ENCODE results near the gene SLC5A4.

The SLC5A4 gene

DNA sequence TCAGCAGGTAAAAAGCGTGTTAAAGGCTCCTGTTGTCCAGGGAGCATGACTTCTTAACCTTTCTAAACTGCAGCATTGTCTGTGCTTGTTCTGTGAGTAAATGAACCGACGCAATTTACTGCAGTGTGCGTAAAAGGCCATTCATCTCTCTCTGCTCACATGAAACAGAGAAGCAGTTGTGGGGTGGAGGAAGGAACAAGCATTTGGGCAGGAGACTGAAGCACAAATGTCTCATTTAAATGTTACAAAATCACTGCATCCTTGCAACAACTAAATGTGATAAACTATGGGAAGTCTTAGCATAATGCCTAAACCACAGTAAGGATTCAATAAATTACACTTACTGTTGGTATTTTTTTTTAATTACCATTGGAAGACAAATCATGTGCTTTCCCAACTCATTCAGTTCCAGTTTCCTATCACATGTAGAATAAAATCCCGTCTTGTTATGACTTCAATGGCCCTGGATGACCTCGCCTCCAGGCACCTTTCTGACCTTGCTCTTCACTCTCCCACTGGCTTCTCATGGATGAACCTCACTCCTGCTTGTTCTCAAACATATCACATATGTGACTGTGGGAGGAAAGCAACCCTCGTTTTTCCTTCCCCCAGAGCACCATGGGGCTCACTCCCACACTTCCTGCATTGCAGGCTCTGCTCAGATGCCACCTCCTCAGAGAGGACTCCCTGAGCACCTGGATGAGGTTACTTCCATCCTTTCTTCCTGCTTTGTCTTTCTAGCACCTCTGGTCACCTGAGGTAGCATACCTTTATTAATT is 28.6 kb downstream of the SLC5A4 start:
- DNase-seq = no peak

DNA sequence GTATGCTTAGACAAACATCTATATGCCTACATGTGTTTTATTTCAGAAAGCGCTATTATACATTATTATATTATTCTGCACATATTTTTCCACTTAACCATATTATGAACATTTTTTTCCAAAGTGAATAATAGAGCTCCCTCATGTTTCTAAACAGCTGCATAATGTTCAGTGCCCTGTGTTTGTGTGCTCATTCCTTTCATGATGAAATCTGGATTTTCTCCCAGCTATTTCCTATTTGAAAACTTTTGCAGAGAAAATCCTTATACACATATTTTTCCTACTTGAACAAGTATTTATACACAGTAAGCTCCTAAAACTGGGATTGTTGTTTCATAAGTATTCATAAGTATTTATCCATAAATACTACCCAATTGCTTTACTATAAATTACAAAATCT is 32.2 kb downstream of the SLC5A4 start:
- no peak for DNase-seq

DNA sequence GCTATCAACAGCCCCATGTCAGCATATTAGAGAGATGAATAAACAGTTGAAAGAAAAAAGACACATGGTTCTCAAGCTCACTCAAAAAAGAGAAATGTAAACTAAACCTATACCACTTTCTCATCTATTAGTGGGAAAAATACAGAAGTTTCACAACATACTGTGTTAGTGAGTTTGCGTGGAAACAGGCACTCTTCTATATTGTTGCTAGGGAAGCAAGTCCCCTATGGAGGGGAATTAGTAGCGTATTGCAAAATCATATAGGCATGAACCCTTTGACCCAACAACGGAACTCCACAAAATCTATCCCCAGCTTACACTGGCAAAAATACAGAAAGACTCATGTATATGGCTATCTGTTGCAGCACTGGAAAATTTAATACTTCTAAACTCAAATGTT is 36.1 kb downstream of the SLC5A4 start:
- no peak for DNase-seq

DNA sequence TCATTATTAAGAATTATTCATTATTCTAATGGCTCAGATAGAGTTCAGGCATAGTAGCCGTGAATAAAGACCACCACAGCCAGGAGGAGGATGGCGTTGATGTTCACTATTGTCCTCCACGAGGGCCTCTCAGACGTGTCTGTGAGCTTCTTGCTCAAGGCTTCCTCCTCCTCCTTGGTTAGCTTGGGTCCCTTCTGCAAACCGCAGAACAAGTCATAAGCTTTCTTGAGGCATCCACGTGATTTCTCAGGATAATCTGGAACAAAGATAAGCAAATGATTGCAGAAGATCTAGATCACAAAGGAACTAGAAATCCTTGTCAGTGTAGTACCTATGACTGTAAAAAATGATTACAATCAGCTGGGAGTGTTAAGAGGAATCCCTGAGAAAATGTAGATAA is 36.7 kb downstream of the SLC5A4 start:
- DNase-seq = no peak

GRCh38 chr22:32217465-32217864 is 37.7 kb downstream of the SLC5A4 start:
- DNase-seq = no peak

- DNase-seq = no peak
Measured at GRCh38 chr22:32216911-32217310, 38.2 kb downstream of the SLC5A4 start.

- DNase-seq = no peak
Measured at GRCh38 chr22:32211011-32211410, 44.1 kb downstream of the SLC5A4 start.

GRCh38 chr22:32208681-32209080 is 46.5 kb downstream of the SLC5A4 start:
- no peak for DNase-seq

DNA sequence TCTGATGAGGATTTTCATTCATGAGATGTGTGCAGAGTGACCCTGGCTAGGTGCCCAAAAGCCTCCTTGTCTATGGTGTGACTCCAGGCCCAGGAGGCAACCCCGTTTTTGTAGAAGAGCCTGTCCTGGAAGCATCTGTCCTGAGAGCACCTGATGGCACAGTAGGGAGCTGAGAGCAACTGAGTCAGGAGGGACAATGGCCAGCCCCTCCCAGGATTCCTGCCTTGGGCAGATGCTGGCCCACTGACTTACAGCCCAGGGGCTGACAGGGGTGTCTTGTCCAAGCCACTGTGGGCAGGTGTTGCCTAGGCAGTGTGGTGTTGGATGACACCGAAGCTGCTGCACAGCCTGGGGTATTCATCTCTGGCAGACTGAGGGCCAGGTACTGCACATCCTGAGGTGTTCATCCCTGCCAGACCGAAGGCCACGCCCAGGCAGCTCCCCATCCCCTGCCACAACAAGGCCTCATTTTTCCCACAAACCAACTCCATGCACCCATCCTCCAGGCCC is 47.1 kb downstream of the SLC5A4 start:
- DNase-seq = no peak

DNA sequence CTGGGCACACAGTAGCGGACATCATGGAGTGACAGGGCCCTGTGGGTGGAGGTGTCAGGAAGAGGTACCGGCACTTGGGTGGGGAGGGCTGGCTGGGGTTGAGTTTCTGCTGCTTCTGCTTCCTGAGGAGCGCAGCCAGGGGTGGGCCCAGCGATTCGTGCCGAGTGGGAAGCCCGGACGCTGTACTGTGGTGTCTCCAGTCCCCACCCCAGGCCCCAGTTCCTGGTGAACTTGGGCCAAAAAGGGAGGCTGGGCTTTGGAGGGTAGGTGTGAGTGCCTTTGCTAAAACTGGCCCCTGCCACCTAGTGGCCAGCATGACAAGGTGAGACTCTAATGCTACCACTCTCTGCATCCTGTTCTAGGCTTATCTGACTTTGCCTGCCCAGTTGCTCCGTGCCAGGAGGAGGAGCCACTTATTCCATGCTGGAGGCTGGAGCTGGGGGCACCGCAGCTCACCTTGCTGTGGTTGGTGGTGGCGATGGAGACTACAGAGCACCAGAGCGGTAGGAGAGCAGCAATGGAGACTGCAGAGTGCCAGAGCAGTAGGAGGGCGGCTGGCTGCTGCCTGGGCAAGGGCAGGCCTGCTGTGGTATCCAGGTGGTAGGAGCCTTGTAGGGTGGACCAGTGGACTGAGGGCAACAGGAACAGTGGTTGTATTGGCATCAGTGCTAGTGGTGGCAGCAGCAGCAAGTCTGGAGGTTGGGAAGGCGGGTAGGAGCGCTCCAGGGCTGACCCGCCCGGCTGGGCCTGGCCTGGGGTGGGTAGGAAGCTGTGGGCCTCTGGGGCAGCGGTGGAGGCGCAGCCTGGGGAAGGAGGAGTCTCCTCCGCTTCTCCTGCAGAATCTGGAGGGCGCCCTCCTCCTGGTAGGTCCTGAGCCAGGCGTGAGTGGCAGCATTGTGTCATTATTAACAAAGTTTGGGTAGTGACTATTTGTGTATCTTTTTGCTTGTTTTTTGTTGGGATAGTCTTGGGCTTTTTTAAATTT is 48.1 kb downstream of the SLC5A4 start:
- DNase-seq = no peak

DNA sequence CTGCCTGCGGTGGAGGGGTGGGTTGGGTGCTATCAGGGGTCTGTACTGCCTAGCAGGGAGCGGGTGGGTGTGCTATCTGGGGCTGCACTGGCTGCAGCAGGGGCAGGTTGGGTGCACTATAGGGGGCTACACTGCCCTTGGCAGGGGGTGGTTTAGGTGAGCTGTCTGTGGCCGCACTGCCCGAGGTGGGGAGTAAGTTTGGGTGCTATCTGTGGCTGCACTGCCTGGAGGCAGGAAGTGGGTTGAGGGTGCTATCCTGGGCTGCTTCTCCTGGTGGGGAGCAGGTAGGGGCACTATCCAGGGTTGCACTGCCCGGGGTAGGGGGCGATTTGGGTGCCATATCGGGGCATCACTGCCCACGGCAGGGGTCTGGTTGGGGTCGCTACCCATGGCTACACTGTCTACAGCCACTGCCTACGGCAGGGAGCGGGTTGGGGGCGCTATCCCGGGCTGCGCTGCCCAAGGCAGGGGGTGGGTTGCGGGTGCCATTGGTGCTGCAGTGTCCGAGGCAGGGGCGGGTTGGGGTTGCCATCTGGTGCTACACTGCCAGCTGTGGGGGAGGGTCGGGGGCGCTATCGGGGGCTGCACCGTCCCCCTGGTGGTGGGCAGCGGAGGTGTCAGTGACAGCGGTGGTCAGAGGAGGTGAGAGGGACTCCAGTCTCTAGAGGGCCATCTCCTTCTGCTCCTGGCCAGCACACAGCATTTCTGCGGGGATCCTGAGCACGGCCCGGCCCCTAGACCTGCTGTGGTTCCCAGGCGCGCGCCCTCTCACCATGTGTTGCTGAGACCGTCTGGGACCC is 49.0 kb downstream of the SLC5A4 start:
- no peak for DNase-seq

DNA sequence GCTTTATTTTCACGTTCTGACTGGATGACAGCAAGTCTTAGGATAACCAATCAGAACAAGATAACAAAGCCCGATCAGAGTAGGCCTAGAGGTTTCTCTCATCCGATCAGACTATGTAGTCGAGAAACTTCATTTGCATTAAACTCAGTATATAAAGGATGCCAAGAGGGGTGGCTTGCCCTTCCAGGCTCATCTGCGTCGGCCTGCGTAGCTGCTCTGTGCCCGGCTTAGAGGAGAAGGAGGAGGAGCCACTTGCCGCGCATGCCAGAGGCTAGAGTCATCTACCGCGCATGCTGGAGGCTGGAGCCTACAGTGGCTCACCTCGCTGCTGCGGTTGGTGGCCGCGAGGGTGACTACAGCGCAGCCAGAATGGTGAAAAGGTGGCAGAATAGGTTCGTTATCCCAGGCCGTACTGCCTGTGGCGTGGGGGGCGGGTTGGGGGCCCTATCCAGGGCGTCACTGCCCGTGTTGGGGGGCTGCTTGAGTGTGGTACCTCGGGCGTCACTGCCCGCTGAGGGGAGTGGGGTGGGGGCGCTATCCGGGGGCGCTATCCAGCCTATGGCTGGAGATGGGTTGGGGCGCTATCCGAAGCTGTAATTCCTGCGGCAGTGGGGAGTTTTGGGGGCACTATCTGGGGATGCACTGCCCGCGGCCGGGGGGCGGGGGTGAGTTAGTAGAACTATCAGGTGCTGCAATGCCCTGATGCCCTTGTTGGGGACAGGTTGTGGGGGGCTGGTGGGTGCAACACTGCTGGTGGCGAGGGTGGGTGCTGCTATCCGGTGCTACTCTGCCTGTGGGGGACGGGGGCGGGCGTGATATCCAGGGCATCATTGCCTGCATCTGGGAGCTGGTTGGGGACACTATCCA is 50.1 kb downstream of the SLC5A4 start, which contains the start of gene RFPL2:
RFPL2 (minus strand) TSS at position 218 of the 867 bp plus-strand sequence. CDS start 2,622 bp downstream, outside the sequence.
- DNase-seq = no peak

DNA sequence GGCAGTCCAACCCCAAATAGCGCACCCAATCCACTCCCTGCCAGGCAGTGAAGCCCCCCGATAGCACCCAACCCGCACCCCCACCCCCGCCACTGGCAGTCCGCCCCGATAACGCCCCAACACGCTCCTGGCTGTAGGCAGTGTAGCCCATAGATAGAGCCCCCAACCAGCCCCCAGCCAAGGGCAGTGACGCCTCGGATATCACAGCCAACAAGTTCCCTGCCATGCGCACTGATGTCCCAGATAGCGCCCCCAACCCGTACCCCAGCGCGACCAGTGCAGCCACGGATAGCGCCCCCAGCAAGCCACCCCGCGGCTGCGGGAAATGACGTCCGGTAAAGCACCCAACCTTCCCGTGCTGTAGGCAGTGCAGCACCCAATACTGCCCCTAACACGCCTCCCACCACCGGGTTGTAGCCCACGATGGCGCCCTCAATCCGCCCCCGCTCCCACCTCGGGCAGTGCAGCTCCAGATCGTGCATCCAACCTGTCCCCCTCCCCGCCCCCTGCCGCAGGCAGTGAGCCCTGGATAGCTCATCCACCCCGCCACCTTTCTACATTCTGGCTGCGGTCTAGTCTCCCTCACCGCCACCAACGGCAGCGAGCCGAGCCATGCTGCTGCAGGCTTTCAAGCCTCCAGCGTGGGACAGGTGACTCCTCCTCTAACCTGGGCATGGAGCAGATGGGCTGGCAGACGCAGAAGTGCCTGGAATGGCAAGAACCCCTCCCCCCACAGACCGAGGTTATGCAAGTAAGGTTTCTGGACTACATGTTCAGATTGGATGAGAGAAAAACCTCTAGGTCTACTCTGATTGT is 50.9 kb downstream of the SLC5A4 start:
- DNase-seq = no peak

DNA sequence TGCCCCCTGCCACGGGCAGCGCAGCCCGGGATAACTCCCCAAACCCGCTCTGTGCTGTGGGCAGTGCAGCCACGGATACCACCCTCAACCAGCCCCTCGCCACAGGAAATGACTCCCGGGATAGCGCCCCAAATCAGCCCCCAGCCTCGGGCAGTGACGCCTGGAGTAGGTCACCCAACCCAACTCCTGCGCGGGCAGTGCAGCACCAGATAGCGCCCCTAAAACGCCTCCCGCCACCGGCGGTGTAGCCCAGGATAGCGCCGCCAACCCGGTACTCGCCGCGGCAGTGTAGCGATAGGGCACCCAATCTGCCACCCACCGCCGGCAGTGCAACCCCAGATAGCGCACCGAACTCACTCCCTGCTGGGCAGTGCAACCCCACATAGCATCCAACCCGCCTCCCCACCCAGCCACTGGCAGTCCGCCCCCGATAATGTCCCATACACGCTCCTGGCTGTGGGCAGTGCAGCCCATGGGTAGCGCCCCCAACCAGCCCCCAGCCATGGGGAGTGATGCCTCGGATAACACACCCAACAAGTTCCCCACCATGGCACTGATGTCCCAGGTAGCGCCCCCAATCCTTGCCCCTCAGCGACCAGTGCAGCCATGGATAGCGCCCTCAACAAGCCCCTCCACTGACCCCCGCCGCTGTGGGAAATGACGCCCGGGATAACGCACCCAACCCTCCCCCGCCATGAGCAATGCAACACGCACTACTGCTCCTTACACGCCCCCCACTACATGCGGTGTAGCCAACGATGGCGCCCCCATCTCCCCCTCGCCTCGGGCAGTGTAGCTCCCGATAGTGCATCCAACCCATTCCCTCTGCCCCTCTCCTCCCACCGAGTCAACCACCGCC is 51.7 kb downstream of the SLC5A4 start:
- DNase-seq = no peak

DNA sequence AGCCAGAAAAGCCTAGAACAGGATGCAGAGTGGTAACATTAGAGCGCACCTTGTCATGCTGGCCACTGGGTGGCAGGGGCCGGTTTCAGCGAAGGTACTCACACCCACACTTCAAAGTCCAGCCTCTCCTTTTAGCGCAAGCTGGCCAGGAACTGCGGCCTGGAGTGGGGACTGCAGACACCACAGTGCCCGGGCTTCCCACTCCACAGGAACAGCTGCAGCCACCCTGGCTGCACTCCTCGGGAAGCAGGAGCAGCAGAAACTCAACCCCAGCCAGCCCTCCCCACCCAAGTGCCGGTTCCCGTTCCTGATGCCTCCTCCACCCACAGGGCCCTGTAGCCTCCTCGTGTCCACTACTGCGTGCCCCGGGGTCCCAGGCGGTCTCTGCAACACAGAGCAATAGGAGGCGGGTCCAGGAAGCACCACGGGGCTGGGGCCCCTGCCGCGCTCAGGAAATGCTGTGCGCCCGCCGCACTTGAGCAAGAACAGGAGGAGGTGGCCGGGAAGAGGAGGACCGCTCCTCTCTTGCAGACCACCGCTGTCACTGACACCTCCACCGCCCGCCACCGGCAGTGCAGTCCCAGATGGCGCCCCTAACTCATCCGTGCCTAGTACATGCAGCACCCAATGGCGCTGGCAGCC is 52.5 kb downstream of the SLC5A4 start:
- no peak for DNase-seq

- DNase-seq = no peak
Measured at GRCh38 chr22:32202161-32202538, 53.0 kb downstream of the SLC5A4 start.

DNA sequence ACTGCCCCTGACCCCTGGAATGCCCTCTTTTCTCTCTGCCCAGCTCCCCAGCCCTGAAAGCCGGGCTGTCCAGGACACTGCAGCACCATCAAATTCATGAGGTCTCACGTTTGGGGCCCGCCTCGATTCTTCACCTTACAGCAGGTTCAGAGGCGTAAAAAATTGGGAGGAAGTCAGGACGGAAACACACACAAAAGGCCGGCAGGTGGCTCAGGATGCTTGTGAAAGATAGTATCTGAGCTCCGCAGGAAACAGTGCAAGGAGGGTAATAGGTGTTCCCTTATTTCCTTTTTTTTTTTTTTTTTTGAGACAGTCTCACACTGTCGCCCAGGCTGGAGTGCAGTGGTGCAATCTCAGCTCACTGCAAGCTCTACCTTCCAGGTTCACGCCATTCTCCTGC is 54.4 kb downstream of the SLC5A4 start:
- no peak for DNase-seq

DNA sequence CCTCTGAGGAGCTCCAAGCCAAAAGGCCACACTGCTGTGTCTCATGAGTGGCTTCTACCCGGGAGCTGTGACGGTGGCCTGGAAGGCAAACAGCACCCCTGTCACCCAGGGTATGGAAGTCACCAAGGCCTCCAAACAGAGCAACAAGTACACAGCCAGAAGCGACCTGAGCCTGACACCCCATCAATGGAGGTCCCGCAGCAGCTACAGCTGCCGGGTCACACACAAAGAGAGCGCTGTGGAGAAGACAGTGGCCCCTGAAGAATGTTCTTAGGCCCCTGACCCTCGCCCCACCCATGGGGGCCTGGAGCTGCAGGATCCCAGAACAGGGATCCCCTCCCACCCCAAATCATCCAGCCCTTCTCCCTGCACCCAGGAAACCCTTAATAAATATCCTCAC is 55.2 kb downstream of the SLC5A4 start:
- DNase-seq = no peak

GRCh38 chr22:32199341-32199740 is 55.8 kb downstream of the SLC5A4 start:
- DNase-seq = no peak

Data from DMS79 (cell line).